ENCODE data around the gene SLC27A4. TPM values are rescaled to one million over a fixed set of nuclear protein-coding genes. Genes with fewer than 3 reads are reported as not detected.
A peak's percentile ranks its signal among the peaks of the same experiment; 100 is the strongest.

Gene SLC27A4
- polyA plus RNA-seq, result 100 to 1,000 TPM in 2 of 4 donors, 10 to 100 TPM in 2; 23.2 to 162 (median 95.0) TPM
- long read RNA-seq, donor 1, transcript SLC27A4-201 (13 exons, 3,028 nt), result major isoform, 9 of 9 reads
- long read RNA-seq, donor 1, partial matches to known transcripts, result 0 of 9 reads
- long read RNA-seq, donor 1, other reads (novel, unspliced or antisense), result 0 of 9 reads
- long read RNA-seq, donor 2, partial matches to known transcripts, result 0 of 4 reads
- long read RNA-seq, donor 2, other reads (novel, unspliced or antisense), result 0 of 4 reads
- long read RNA-seq, donor 3, partial matches to known transcripts, result 0 of 2 reads
- long read RNA-seq, donor 3, other reads (novel, unspliced or antisense), result 0 of 2 reads
- long read RNA-seq, donor 4, result 0 reads
- long read RNA-seq, donor 5, result 0 reads
- long read RNA-seq, donor 6, partial matches to known transcripts, result 5 of 7 reads
- long read RNA-seq, donor 6, other reads (novel, unspliced or antisense), result 0 of 7 reads
- long read RNA-seq, donor 7, result 0 reads
- long read RNA-seq, donor 8, result 0 reads
- long read RNA-seq, donor 9, result 0 reads
- long read RNA-seq, donor 10, transcript SLC27A4-201 (13 exons, 3,028 nt), result major isoform, 5 of 5 reads
- long read RNA-seq, donor 10, partial matches to known transcripts, result 0 of 5 reads
- long read RNA-seq, donor 10, other reads (novel, unspliced or antisense), result 0 of 5 reads

DNA sequence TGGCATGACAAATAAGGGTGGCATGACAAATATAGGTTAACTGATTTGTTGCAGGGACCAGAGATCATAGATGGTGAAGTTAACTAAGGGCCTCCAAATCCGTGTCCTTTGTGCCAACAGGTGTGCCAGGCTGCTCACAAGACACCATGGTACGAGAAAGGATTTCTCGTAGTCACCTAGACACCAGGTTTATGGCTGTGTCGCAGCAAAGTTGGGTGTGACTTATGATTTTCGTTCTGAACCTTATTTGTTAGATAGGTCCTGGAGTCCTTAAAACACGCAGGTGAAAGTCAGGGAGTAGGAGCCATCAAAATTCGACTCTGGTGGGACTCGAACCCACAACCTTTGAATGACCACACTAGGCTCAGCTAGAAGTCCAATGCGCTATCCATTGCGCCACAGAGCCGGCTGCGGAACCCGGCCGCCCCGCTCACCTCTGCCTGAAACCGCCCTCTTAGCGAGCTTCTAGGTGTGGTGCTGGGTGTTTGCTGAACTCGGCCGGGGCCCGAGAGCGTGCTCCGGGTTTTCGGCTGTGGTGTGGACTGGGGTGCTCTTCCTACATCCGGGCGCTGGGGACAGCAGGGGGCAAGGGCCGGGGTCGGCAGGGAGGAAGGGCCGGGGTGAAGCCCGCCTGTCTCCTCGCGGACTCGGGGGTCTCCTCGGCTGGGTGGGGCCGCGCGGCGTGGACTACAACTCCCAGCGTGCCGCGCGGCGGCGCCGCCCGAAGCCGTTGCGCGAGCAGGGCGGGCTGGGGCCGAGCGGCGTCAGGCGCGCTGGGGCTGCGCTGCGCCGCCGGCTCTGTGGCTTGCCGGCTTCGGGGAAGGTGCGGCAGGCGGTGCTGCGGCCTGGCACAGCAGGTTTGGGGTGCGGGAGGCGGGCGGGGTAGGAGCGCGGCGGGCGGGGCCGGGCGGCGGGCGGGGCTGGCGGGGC is at the start of gene SLC27A4:
Gene SLC27A4 (plus strand): TSS at position 767 of the 930 bp plus-strand sequence. CDS start 2,606 bp downstream, outside the sequence.
- peak within 1 kb of the TSS; percentile 83 to 93 (median 89) for H3K27ac ChIP-seq (ENCODE audit: low read depth in 1 of 3, low read length in 2 of 3)
- H3K9me3 ChIP-seq (ENCODE audit: control insufficient read depth in 2 of 2, insufficient read depth in 1 of 2, low read depth in 1 of 2, low read length in 1 of 2), result no peaks in the 10 kb centered on the region
- DNase-seq (peak; percentile 89 to 93), FAIRE-seq (no peak)
- peaks cover 0 to 11% (median 0%) of the 10 kb centered on the region in 3 donors for H3K4me1 ChIP-seq (ENCODE audit: control insufficient read depth in 3 of 3, insufficient read depth in 2 of 3, low read depth in 1 of 3, low read length in 2 of 3)
- peaks cover 4 to 32% (median 8%) of the 10 kb centered on the region in 3 donors for H3K36me3 ChIP-seq (ENCODE audit: control insufficient read depth in 3 of 3, insufficient read depth in 2 of 3, low read depth in 1 of 3, low read length in 3 of 3)
- H3K27me3 ChIP-seq (ENCODE audit: control insufficient read depth in 3 of 3, insufficient read depth in 3 of 3, low read length in 3 of 3), result no peaks in the 10 kb centered on the region
- peak within 1 kb of the TSS; percentile 61 to 93 (median 78) for H3K4me3 ChIP-seq (ENCODE audit: low read depth in 1 of 3, low read length in 3 of 3)
- WGBS, 3 donors, result 2 to 5% (median 4%) methylated on average over 37 to 75 of the region's 75 CpGs

DNA sequence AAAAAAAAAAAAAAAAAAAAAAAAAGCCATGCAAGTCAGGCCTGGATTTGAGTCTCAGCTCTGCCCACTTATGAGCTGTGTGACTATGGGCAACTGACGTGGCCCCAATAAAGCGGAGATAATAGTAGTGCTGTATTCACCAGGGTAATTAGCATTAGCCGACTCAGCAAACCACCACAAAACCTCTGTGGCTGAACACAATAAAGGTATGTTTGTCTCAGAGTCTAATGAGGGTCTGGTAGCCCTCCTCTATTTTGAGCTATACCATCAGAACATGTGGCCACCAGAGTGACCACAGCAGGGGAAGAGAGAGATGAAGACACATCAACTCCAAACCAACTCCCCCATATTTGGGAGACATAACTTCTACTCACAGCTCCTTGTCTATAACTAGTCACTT is 48.3 kb upstream of the SLC27A4 start:
- Histone ChIP-seq H3K27ac (ENCODE audit: low read depth in 1 of 3, low read length in 2 of 3) (no peak overlapping the region), H3K27me3 (ENCODE audit: control insufficient read depth in 3 of 3, insufficient read depth in 3 of 3, low read length in 3 of 3) (no peaks in the 10 kb centered on the region), H3K9me3 (ENCODE audit: control insufficient read depth in 2 of 2, insufficient read depth in 1 of 2, low read depth in 1 of 2, low read length in 1 of 2) (no peaks in the 10 kb centered on the region), H3K36me3 (ENCODE audit: control insufficient read depth in 3 of 3, insufficient read depth in 2 of 3, low read depth in 1 of 3, low read length in 3 of 3) (peaks cover 0 to 16% (median 2%) of the 10 kb centered on the region in 3 donors), H3K4me3 (ENCODE audit: low read depth in 1 of 3, low read length in 3 of 3) (no peak overlapping the region), H3K4me1 (ENCODE audit: control insufficient read depth in 3 of 3, insufficient read depth in 2 of 3, low read depth in 1 of 3, low read length in 2 of 3) (peaks cover 0 to 17% (median 0%) of the 10 kb centered on the region in 3 donors)
- WGBS, 3 donors, result 78 to 96% (median 78%) methylated on average over 3 of the region's 3 CpGs
- no peak for FAIRE-seq
- no peak for DNase-seq

DNA sequence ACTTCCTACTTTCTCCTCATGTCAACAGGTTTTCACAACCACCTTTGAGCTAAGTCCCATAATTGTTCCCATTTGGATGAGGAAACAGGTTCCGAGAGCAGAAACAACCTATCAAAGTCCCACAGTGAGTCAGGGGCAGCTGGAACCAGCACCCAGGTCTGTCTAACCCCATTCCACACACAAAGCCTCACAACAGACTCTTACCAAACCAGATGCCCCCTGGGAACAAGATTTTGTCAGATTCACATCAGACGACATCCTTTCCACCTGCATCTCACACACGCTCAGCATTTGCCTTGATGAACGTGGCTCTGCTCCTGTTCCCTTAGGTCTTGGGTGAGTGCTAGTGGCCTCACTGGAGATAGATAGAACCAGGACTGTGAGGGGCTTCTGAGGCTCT is 47.2 kb upstream of the SLC27A4 start:
- Histone ChIP-seq H3K36me3 (ENCODE audit: control insufficient read depth in 3 of 3, insufficient read depth in 2 of 3, low read depth in 1 of 3, low read length in 3 of 3) (peaks cover 0 to 13% (median 2%) of the 10 kb centered on the region in 3 donors), H3K4me1 (ENCODE audit: control insufficient read depth in 3 of 3, insufficient read depth in 2 of 3, low read depth in 1 of 3, low read length in 2 of 3) (peaks cover 0 to 24% (median 0%) of the 10 kb centered on the region in 3 donors), H3K9me3 (ENCODE audit: control insufficient read depth in 2 of 2, insufficient read depth in 1 of 2, low read depth in 1 of 2, low read length in 1 of 2) (no peaks in the 10 kb centered on the region), H3K27me3 (ENCODE audit: control insufficient read depth in 3 of 3, insufficient read depth in 3 of 3, low read length in 3 of 3) (no peaks in the 10 kb centered on the region), H3K4me3 (ENCODE audit: low read depth in 1 of 3, low read length in 3 of 3) (no peak overlapping the region), H3K27ac (ENCODE audit: low read depth in 1 of 3, low read length in 2 of 3) (no peak overlapping the region)
- FAIRE-seq (no peak), DNase-seq (no peak)
- WGBS, 3 donors, result 86 to 93% (median 87%) methylated on average over 4 of the region's 4 CpGs

DNA sequence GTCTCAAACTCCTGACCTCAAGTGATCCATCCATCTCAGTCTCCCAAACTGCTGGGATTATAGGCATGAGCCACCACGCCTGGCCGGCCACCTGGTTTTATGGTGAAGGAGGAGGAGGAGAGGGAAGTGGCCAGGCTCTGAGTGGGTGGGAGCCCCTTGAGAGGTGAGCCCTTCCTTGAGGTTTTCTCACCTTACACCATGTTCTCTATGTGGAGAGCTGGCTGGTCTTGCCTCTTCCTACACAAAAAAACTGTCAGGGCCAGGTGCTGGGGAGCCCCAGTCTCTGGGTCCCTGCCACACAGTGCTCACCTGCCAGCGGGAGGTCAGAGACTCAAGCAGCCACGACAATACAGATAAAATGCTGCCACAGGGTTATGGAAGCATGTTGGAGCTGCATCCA is 46.2 kb upstream of the SLC27A4 start:
- 75 to 85% (median 76%) methylated on average over 4 of the region's 4 CpGs for WGBS, 3 donors
- no peaks in the 10 kb centered on the region for H3K9me3 ChIP-seq (ENCODE audit: control insufficient read depth in 2 of 2, insufficient read depth in 1 of 2, low read depth in 1 of 2, low read length in 1 of 2)
- no peak overlapping the region for H3K27ac ChIP-seq (ENCODE audit: low read depth in 1 of 3, low read length in 2 of 3)
- no peak for DNase-seq
- H3K4me3 ChIP-seq (ENCODE audit: low read depth in 1 of 3, low read length in 3 of 3), result no peak overlapping the region
- no peak for FAIRE-seq
- H3K27me3 ChIP-seq (ENCODE audit: control insufficient read depth in 3 of 3, insufficient read depth in 3 of 3, low read length in 3 of 3), result no peaks in the 10 kb centered on the region
- peaks cover 0 to 24% (median 0%) of the 10 kb centered on the region in 3 donors for H3K4me1 ChIP-seq (ENCODE audit: control insufficient read depth in 3 of 3, insufficient read depth in 2 of 3, low read depth in 1 of 3, low read length in 2 of 3)
- peaks cover 0 to 5% (median 2%) of the 10 kb centered on the region in 3 donors for H3K36me3 ChIP-seq (ENCODE audit: control insufficient read depth in 3 of 3, insufficient read depth in 2 of 3, low read depth in 1 of 3, low read length in 3 of 3)

DNA sequence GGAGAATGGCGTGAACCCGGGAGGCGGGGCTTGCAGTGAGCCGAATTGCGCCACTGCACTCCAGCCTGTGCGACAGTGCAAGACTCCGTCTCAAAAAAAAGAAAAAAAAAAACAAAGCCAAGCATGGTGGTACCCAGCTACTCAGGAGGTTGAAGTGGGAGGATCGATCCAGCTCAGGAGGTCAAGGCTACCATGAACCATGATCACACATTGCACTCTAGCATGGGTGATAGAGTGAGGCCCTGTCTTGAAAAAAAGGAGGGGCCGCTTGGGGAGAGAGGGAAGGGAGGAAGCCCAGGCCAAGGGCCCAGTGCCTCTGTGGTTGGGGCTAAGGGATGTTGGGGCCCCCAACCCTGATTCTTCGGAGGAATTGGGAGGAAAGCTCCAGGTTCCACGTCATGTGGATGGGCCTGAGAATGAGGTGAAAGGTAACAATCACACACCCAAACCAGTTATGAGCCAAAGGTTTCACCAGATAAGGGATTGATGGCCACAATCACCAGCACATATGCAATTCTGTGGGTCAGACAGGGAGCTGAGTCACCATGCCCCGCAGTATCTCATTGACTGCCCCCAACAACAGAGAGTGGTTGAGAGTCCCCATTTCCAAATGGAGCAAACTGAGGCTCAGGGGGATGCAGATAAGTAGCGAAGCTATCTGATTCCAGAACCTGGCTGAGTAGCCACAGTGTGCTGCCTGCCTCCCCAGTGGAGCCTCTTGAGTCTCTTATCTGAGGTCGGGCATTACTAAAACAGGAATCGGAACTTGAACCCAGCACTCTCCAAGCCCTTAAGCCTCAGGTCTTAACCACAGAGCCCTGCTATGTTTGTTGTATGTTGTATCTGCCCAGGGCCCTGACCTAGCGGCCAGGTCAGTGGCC is 43.7 kb upstream of the SLC27A4 start:
- Histone ChIP-seq H3K4me3 (ENCODE audit: low read depth in 1 of 3, low read length in 3 of 3) (no peak overlapping the region), H3K9me3 (ENCODE audit: control insufficient read depth in 2 of 2, insufficient read depth in 1 of 2, low read depth in 1 of 2, low read length in 1 of 2) (no peaks in the 10 kb centered on the region), H3K27me3 (ENCODE audit: control insufficient read depth in 3 of 3, insufficient read depth in 3 of 3, low read length in 3 of 3) (no peaks in the 10 kb centered on the region), H3K4me1 (ENCODE audit: control insufficient read depth in 3 of 3, insufficient read depth in 2 of 3, low read depth in 1 of 3, low read length in 2 of 3) (peaks cover 0 to 24% (median 0%) of the 10 kb centered on the region in 3 donors), H3K27ac (ENCODE audit: low read depth in 1 of 3, low read length in 2 of 3) (peak overlapping the region; percentile 81 to 92 (median 89)), H3K36me3 (ENCODE audit: control insufficient read depth in 3 of 3, insufficient read depth in 2 of 3, low read depth in 1 of 3, low read length in 3 of 3) (peaks cover 0 to 4% (median 2%) of the 10 kb centered on the region in 3 donors)
- FAIRE-seq (no peak), DNase-seq (peak; percentile 90 to 92)
- 51 to 76% (median 56%) methylated on average over 16 of the region's 16 CpGs for WGBS, 3 donors

DNA sequence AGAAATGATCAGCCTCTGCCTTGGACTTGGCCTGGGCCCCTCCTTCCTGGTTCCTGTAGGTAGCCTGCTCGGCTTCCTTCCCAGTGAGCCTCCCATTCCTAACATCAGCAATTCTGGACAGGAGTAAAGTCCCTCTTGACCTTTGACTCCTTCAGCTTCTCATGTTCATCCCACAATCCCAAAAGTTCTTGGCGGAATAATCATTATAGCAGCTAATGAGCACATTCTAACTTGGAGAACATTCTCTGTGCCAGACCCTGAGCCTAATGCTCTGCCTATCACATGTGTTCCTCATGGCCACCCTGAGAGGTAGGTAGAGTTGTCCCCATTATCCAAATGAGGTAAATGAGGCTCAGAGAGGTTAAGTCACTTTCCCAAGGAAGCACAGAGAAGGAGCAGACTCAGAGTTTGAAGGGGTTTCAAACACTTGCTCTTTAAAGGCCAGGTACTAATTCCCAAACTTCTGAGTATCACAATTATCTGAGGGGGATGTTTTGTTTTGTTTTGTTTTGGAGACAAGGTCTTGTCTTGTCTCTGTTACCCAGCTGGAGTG is 43.0 kb upstream of the SLC27A4 start:
- peaks cover 0 to 4% (median 0%) of the 10 kb centered on the region in 3 donors for H3K36me3 ChIP-seq (ENCODE audit: control insufficient read depth in 3 of 3, insufficient read depth in 2 of 3, low read depth in 1 of 3, low read length in 3 of 3)
- H3K4me3 ChIP-seq (ENCODE audit: low read depth in 1 of 3, low read length in 3 of 3), result no peak overlapping the region
- WGBS, 3 donors, result 44 to 73% (median 68%) methylated on average over 2 of the region's 2 CpGs
- DNase-seq (peak in 1 of 2 donors; percentile 61), FAIRE-seq (no peak)
- no peaks in the 10 kb centered on the region for H3K27me3 ChIP-seq (ENCODE audit: control insufficient read depth in 3 of 3, insufficient read depth in 3 of 3, low read length in 3 of 3)
- H3K27ac ChIP-seq (ENCODE audit: low read depth in 1 of 3, low read length in 2 of 3), result peak overlapping the region; percentile 76 to 92 (median 89)
- no peaks in the 10 kb centered on the region for H3K9me3 ChIP-seq (ENCODE audit: control insufficient read depth in 2 of 2, insufficient read depth in 1 of 2, low read depth in 1 of 2, low read length in 1 of 2)
- peaks cover 0 to 24% (median 0%) of the 10 kb centered on the region in 3 donors for H3K4me1 ChIP-seq (ENCODE audit: control insufficient read depth in 3 of 3, insufficient read depth in 2 of 3, low read depth in 1 of 3, low read length in 2 of 3)

All from small intestine (tissue), 16 donors.